WERI-Rb-1 (cell line): ENCODE measurements around the gene PCSK5.

Source experiments
- DNase-seq: peaks from one replicate; pipeline ENCODE4 v3.0.0-alpha.2; 2020
- H3K27ac ChIP-seq: fragments of 250-450 bp; sonication (Bioruptor Pico); 2 replicates; pipeline ENCODE4 v1.5.1; 2020; ENCODE audit warnings: mild to moderate bottlenecking, moderate library complexity
- H3K27me3 ChIP-seq: fragments of 250-450 bp; sonication (Bioruptor Pico); 2 replicates; pipeline ENCODE4 v1.5.1; 2021; ENCODE audit warnings: mild to moderate bottlenecking, low read depth, moderate library complexity; ENCODE audit not compliant: insufficient read depth, severe bottlenecking
- H3K36me3 ChIP-seq: fragments of 250-450 bp; sonication (Bioruptor Pico); 2 replicates; pipeline ENCODE4 v1.5.1; 2020; ENCODE audit warnings: mild to moderate bottlenecking, moderate library complexity
- H3K4me3 ChIP-seq: 2 replicates; pipeline ENCODE4 v1.5.1; 2011; ENCODE audit warnings: low read depth, mild to moderate bottlenecking, control low read depth, low read length
- H3K9me3 ChIP-seq: fragments of 250-450 bp; sonication (Bioruptor Pico); 2 replicates; pipeline ENCODE4 v1.5.1; 2021; ENCODE audit warnings: mild to moderate bottlenecking, moderate library complexity; ENCODE audit not compliant: severe bottlenecking
- TF ChIP-seq, protein P1 (sequence below): IDR thresholded peaks from 2 replicates; pipeline ENCODE4 v1.5.1; 2011; ENCODE audit warnings: low read depth, mild to moderate bottlenecking, control low read depth, inconsistent platforms, low read length

The PCSK5 gene

DNA sequence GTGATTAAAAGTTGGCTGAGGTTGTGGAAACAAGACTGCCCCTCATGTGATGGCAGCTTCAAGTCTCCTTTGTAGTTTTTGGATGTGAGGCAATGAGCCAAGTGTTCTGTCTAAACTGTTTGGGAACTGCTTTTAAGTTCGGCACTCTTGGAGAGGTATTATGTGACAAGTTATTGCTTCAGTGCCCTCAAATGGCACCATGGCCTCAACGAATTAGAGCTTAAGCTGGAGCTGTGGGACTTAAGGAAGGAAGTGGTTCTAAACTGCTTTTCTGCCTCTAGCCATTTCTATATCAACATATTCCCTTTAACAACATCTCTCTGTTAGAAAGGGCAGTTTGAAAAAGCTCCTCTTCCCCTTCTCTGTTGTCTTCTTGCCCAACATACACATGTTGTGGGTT is 276.1 kb downstream of the PCSK5 start:
- TF ChIP-seq, protein P1, sequence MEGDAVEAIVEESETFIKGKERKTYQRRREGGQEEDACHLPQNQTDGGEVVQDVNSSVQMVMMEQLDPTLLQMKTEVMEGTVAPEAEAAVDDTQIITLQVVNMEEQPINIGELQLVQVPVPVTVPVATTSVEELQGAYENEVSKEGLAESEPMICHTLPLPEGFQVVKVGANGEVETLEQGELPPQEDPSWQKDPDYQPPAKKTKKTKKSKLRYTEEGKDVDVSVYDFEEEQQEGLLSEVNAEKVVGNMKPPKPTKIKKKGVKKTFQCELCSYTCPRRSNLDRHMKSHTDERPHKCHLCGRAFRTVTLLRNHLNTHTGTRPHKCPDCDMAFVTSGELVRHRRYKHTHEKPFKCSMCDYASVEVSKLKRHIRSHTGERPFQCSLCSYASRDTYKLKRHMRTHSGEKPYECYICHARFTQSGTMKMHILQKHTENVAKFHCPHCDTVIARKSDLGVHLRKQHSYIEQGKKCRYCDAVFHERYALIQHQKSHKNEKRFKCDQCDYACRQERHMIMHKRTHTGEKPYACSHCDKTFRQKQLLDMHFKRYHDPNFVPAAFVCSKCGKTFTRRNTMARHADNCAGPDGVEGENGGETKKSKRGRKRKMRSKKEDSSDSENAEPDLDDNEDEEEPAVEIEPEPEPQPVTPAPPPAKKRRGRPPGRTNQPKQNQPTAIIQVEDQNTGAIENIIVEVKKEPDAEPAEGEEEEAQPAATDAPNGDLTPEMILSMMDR: no peak

DNA sequence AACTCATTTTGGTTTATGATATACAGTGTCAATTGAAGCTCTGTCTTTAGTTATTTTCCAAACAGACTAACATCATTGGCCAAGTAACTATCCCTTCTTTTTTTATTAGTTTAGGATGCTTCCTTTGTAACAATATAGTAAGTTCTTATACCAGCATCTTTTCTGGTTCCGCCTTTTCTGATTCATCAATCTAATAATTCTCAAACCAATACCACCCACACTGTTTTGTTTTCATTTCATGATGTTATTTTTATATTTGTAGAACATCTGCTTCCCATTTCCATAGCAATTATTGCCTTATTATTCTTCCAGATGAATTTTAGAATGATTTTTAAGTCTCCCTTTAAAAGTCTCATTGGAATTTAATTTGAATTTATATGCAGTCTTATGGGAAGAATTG is 285.7 kb downstream of the PCSK5 start:
- no peaks in the 10 kb centered on the region for H3K36me3 ChIP-seq
- H3K27me3 ChIP-seq: no peaks in the 10 kb centered on the region
- peaks cover 4% of the 10 kb centered on the region for H3K9me3 ChIP-seq
- TF ChIP-seq, protein P1: no peak
- DNase-seq: no peak
- H3K27ac ChIP-seq: peak overlapping the region; percentile 7; the same call in 1 of the 2 replicates
- no peak overlapping the region for H3K4me3 ChIP-seq

More for the DNA sequence above, 276.1 kb downstream of the PCSK5 start:
- H3K9me3 ChIP-seq: no peaks in the 10 kb centered on the region
- no peak overlapping the region for H3K27ac ChIP-seq
- peak; percentile 17 for DNase-seq
- no peaks in the 10 kb centered on the region for H3K36me3 ChIP-seq
- H3K4me3 ChIP-seq: no peak overlapping the region
- H3K27me3 ChIP-seq: no peaks in the 10 kb centered on the region

DNA sequence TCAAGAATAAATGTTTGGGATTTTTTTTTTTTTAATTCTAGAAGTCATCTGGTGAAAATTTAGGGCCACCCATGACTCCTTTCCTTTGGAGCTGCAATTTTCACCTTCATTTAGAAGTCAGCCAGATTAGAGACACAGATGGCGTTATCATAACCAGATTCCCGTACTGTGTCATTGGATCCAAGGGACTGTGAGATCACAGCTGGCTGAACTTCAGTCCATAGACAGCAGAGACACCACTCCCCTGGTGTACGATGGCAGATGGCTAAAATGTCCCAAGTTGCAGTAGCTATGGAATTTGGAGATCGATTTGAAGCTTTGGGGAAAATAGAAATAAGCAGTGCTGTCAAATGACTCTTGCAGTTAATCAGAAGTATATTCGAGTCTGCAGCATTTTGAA is 287.5 kb downstream of the PCSK5 start:
- H3K36me3 ChIP-seq: no peaks in the 10 kb centered on the region
- peak; percentile 19 for DNase-seq
- H3K27me3 ChIP-seq: no peaks in the 10 kb centered on the region
- TF ChIP-seq, protein P1: no peak
- no peak overlapping the region for H3K27ac ChIP-seq
- peaks cover 4% of the 10 kb centered on the region for H3K9me3 ChIP-seq
- H3K4me3 ChIP-seq: no peak overlapping the region

DNA sequence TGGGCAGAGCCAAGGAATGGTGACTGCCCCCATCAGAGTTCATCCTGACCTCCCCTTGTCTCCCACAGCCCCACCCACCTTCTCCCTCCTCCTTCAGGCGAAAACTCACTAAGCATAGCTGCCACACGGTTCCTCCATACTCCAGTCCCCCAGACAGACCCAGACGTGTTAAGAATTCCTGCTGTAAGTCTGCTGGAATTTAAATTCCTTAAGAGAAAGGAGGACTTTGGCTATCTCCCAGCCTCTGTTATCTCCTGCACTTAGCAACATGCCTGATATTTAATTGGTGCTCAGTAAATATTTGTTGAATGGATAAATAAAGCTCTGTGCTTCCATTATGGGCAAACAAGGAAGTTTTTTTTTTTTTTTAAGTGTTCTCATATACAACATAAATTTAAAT is 290.1 kb downstream of the PCSK5 start:
- Histone ChIP-seq H3K9me3 (peaks cover 4% of the 10 kb centered on the region), H3K36me3 (no peaks in the 10 kb centered on the region), H3K4me3 (no peak overlapping the region), H3K27ac (no peak overlapping the region), H3K27me3 (no peaks in the 10 kb centered on the region)
- DNase-seq: no peak
- TF ChIP-seq, protein P1: no peak

DNA sequence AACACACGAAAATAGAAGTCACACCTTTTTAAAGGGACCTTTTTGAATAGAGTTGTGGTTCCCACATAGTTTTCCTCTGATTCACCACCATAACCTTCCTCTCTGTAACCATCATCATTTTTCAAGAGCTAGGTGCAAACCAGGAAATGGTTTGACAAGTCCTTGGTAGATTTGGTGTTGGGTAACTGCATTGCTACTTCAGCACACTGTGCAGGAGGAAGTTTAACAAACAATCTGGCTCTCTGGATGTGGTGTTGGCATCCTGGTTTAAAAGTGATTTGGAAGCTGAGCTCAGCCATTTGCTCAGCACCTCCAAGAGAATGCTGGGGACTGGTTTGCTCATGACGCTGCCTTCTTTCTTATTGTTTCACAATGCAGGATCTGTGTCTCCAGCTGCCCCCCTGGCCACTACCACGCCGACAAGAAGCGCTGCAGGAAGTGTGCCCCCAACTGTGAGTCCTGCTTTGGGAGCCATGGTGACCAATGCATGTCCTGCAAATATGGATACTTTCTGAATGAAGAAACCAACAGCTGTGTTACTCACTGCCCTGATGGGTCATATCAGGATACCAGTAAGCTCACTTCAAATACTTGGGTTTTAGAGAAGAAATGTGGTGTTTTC is 290.7 kb downstream of the PCSK5 start:
- Histone ChIP-seq H3K27ac (no peak overlapping the region), H3K4me3 (no peak overlapping the region), H3K9me3 (peaks cover 4% of the 10 kb centered on the region), H3K36me3 (no peaks in the 10 kb centered on the region), H3K27me3 (no peaks in the 10 kb centered on the region)
- no peak for DNase-seq
- TF ChIP-seq, protein P1: no peak

DNA sequence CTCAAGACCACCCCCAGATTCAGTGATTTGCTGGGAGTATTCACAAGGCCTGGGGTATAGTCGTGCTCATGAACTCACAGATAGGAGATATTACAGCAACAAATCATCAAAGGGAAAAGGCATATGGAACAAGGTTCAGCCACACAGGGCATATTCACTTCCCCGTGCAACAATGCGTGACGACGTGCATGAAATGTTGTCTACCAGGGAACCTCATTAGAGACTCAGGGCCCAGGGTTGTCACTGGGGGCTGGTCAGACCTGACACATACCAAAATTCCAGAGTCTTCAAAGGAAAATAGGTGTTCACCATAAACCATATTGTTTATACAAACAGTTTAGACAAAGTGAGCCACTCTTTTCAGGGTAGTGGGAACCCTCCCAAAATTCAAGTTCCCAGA is 291.3 kb downstream of the PCSK5 start:
- H3K9me3 ChIP-seq: peaks cover under 1% of the 10 kb centered on the region
- no peaks in the 10 kb centered on the region for H3K36me3 ChIP-seq
- DNase-seq: no peak
- no peak overlapping the region for H3K4me3 ChIP-seq
- TF ChIP-seq, protein P1: no peak
- no peaks in the 10 kb centered on the region for H3K27me3 ChIP-seq
- no peak overlapping the region for H3K27ac ChIP-seq
